Activated B cell treated with CpG ODN at 0.5 μM for 24 hours (primary cell): ENCODE data around the gene TMX2. TPM values are rescaled to one million over a fixed set of nuclear protein-coding genes. Genes with fewer than 3 reads are reported as not detected.

Experiments used
- ATAC-seq: fragments of 200-7000 bp; cut with Tn5 transposase; one replicate; pipeline ENCODE4 v1.10.0; 2021; ENCODE audit warnings: low read depth, mild to moderate bottlenecking, moderate library complexity
- CTCF ChIA-PET: fragments of 350-600 bp; sonication (Branson Sonifier 250); formaldehyde crosslinking; loops from one replicate; lab custom pipeline; 2021; ENCODE audit warnings: antibody characterized with exemption; lab: Charles Lee
- POLR2A ChIA-PET: fragments of 350-600 bp; sonication (Branson Sonifier 250); formaldehyde crosslinking; loops from one replicate; lab custom pipeline; 2021; ENCODE audit warnings: antibody characterized with exemption; lab: Charles Lee
- DNase-seq: peaks from one replicate; pipeline ENCODE4 v3.0.0; 2022
- H3K27ac Mint-ChIP-seq: one replicate; pipeline ENCODE4 v1.8.0; 2020; ENCODE audit warnings: mixed read lengths
- H3K27me3 Mint-ChIP-seq: one replicate; pipeline ENCODE4 v1.8.0; 2021; ENCODE audit warnings: mixed read lengths
- H3K36me3 Mint-ChIP-seq: one replicate; pipeline ENCODE4 v1.8.0; 2021; ENCODE audit warnings: low read depth, mixed read lengths
- H3K4me1 Mint-ChIP-seq: one replicate; pipeline ENCODE4 v1.8.0; 2021; ENCODE audit warnings: mixed read lengths
- H3K4me3 Mint-ChIP-seq: one replicate; pipeline ENCODE4 v1.8.0; 2020; ENCODE audit warnings: mild to moderate bottlenecking, mixed read lengths
- H3K9me3 Mint-ChIP-seq: one replicate; pipeline ENCODE4 v1.8.0; 2020; ENCODE audit warnings: mixed read lengths
- intact Hi-C: fragments of 100-400 bp; cut with micrococcal nuclease; formaldehyde crosslinking; loops from one replicate; pipeline ENCODE4 v1.15.1; 2024
- total RNA-seq: library from RNA; stranded (reverse); gene quantifications from 2 replicates; pipeline ENCODE4 v1.2.3, GENCODE V29; 2022
- TF ChIP-seq, protein P1 (sequence below): fragments of 200-600 bp; IDR thresholded peaks from one replicate; pipeline ENCODE4 v1.8.0; 2022; ENCODE audit warnings: antibody characterized with exemption, mild to moderate bottlenecking

TMX2 gene, protein sequence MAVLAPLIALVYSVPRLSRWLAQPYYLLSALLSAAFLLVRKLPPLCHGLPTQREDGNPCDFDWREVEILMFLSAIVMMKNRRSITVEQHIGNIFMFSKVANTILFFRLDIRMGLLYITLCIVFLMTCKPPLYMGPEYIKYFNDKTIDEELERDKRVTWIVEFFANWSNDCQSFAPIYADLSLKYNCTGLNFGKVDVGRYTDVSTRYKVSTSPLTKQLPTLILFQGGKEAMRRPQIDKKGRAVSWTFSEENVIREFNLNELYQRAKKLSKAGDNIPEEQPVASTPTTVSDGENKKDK
- 53.2 and 53.3 TPM in 2 replicates for total RNA-seq

DNA sequence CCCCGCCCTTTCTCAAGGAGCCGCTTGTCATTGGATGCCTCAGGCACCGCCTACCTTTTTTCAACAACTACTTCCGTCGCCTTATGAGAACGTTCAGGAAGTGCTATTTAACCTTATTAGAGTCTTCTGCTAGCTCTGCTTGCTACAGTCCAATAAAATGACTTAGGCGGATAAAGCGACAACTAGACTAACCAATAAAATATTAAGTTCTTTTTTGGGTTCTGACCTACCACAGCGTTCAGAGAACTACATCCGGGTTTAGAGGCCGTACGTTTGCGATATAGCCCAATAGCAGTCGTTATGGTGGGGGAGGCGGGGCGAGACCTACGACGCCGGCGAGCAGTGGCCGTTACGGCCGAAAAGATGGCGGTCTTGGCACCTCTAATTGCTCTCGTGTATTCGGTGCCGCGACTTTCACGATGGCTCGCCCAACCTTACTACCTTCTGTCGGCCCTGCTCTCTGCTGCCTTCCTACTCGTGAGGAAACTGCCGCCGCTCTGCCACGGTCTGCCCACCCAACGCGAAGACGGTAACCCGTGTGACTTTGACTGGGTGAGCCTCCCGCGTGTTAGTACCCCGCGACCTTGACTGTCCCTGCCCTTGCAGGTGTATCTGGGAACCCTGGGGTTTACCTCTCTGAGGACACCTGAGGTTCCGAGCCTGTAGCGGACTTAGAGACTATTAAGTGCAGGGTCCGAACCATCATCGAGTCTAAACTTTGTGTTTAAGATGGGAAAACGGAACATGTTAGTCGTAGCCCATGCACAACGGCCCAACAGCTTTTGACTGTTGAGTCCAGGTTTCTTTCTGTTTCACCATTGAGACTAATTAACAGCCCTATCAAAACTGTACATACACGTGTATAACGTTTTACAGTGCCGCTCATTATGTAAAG lies at the start of gene TMX2:
Gene TMX2, plus strand, starts transcription at position 338 of the 895 bp plus-strand sequence. Its CDS starts 26 bp downstream, at position 364.
- Mint-ChIP-seq H3K36me3 (peaks cover 25% of the 10 kb centered on the region), H3K4me3 (peak within 1 kb of the TSS; percentile 98), H3K9me3 (no peaks in the 10 kb centered on the region), H3K27me3 (no peaks in the 10 kb centered on the region), H3K27ac (peak within 1 kb of the TSS; percentile 96), H3K4me1 (peaks cover 47% of the 10 kb centered on the region)
- CTCF ChIA-PET: interaction anchor here (0.9 to 4.1 kb wide), 3 partner anchors 29 to 255 kb away, joined by 3 to 26 read pairs (median 5); partner anchors contain the start of gene SELENOH
- intact Hi-C loops: loop anchor here (1.0 to 2.0 kb wide), 9 partner anchors 29 to 866 kb away; partner anchors contain the start of genes CLP1, SELENOH, SSRP1 and TIMM10
- ATAC-seq (peak; percentile 87), DNase-seq (peak; percentile 75)
- POLR2A ChIA-PET: interaction anchor here (0.6 to 1.9 kb wide), 21 partner anchors 10 to 306 kb away, joined by 3 to 21 read pairs (median 4); partner anchors contain the start of genes CLP1, SELENOH, TIMM10 and ZDHHC5
- TF ChIP-seq, protein P1, sequence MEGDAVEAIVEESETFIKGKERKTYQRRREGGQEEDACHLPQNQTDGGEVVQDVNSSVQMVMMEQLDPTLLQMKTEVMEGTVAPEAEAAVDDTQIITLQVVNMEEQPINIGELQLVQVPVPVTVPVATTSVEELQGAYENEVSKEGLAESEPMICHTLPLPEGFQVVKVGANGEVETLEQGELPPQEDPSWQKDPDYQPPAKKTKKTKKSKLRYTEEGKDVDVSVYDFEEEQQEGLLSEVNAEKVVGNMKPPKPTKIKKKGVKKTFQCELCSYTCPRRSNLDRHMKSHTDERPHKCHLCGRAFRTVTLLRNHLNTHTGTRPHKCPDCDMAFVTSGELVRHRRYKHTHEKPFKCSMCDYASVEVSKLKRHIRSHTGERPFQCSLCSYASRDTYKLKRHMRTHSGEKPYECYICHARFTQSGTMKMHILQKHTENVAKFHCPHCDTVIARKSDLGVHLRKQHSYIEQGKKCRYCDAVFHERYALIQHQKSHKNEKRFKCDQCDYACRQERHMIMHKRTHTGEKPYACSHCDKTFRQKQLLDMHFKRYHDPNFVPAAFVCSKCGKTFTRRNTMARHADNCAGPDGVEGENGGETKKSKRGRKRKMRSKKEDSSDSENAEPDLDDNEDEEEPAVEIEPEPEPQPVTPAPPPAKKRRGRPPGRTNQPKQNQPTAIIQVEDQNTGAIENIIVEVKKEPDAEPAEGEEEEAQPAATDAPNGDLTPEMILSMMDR: no peak

DNA sequence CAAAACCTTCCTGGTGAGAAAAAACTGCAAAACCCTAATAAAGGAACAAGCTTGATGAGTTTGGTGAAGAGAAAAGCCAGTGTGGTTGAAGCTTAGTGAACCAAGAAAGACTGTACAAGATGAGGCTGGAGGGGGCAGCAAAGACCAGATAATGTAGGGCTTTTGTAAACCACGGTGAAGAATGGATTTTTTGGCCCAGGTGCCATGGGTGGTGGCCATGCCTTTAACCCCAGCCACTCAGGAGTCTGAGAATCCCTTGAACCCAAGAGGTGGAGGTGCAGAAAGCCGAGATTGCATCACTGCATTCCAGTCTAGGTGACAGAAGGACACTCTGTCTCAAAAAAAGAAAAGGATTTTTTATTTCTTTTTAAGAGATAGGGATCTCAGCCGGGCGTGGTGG lies 49.5 kb upstream of the TMX2 start:
- ChIA-PET POLR2A (no interaction called here), CTCF (interaction anchor here (0.7 to 1.3 kb wide), 2 partner anchors 15 to 849 kb away, joined by 3 read pairs; no protein-coding TSS in a partner anchor)
- no peak overlapping the region for H3K4me3 Mint-ChIP-seq

DNA sequence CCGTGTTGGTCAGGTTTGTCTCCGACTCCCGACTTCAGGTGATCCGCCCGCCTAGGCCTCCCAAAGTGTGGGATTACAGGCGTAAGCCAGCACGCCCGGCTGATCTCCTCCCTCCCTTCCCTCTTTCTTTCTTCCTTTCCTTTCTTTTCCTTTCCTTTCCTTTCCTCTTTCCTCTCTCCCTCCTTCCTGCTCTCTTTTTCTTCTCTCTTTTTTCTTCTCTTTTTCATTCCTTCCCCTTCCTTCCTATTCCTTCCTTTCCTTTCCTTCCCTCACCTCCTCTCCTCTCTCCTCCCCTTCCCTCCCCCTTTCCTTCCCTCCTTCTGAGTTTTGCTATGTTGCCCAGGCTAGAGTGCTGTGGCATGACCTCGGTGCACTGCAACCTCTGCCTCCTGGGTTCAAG lies 48.4 kb upstream of the TMX2 start:
- no peak for DNase-seq
- Mint-ChIP-seq H3K4me3 (no peak overlapping the region), H3K4me1 (peaks cover 30% of the 10 kb centered on the region), H3K27me3 (no peaks in the 10 kb centered on the region), H3K9me3 (no peaks in the 10 kb centered on the region), H3K36me3 (peaks cover 46% of the 10 kb centered on the region), H3K27ac (no peak overlapping the region)
- TF ChIP-seq, protein P1: no peak
- CTCF ChIA-PET: interaction anchor here (1.3 kb wide), 1 partner anchor 137 kb away, joined by 3 read pairs; no protein-coding TSS in a partner anchor
- POLR2A ChIA-PET: no interaction called here
- intact Hi-C loops: loop anchor here (10.0 kb wide), 1 partner anchor 1891 kb away; no protein-coding TSS in a partner anchor
- no peak for ATAC-seq

More for the DNA sequence above, 49.5 kb upstream of the TMX2 start:
- DNase-seq (no peak), ATAC-seq (no peak)
- intact Hi-C loops: loop anchor here (10.0 kb wide), 1 partner anchor 1892 kb away; no protein-coding TSS in a partner anchor
- Mint-ChIP-seq H3K36me3 (peaks cover 48% of the 10 kb centered on the region), H3K27me3 (no peaks in the 10 kb centered on the region), H3K4me1 (peaks cover 32% of the 10 kb centered on the region), H3K9me3 (no peaks in the 10 kb centered on the region), H3K27ac (no peak overlapping the region)
- TF ChIP-seq, protein P1: no peak

DNA sequence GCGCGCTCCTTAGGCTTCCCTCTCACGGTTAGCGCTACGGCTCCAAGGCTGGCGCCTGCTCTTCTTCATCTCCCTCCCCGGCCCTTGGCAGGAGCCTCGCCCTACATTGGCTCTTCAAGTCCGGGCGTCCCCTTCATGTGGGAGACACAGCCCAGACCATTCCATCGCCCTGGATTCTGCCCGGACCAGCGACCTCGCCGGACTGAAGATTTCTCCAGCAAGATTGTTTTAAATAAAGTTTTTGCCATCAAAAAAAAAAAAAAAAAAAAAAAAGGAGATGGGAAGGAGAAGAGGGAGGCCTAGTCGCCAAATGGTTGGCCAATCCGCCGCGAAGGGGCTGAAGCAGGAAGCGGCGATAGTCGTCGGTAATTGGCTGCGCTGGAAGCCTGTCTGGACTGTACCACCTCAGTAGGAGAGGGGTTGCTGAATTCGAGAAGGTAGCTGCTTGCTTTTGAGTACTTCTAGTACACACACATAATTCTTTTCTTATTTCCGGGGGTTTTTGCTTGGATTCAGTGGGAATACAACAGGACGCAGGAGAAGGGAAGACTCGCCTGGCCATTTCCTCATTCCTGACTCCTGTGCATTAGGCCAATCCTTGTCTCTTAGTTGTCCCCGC lies 45.2 kb upstream of the TMX2 start:
- TF ChIP-seq, protein P1: no peak
- POLR2A ChIA-PET: interaction anchor here (0.7 to 2.7 kb wide), 12 partner anchors 9 to 911 kb away, joined by 3 to 16 read pairs (median 5); partner anchors contain the start of genes CLP1, MED19, SELENOH and SSRP1
- Mint-ChIP-seq H3K4me3 (peak overlapping the region; percentile 89), H3K9me3 (no peaks in the 10 kb centered on the region), H3K27ac (peak overlapping the region; percentile 99), H3K4me1 (peaks cover 48% of the 10 kb centered on the region), H3K27me3 (no peaks in the 10 kb centered on the region), H3K36me3 (peaks cover 36% of the 10 kb centered on the region)
- intact Hi-C loops: loop anchor here (1.0 to 10.0 kb wide), 12 partner anchors 10 to 1888 kb away; partner anchors contain the start of genes CLP1, FAM111A, MED19 and SELENOH
- ATAC-seq (peak; percentile 74), DNase-seq (peak; percentile 73)
- CTCF ChIA-PET: interaction anchor here (0.9 to 1.7 kb wide), 4 partner anchors 9 to 321 kb away, joined by 3 to 8 read pairs (median 4); no protein-coding TSS in a partner anchor
